HG03280 (cell line): Measurements from ENCODE around the gene COL11A2.
"Not testable (repeated sequence)": the region's sequence is repeated elsewhere in the genome, so short reads cannot be mapped to it uniquely, and the experiment has no call there.

Experiments
- ATAC-seq: cut with Tn5 transposase; IDR thresholded peaks from one replicate; pipeline ENCODE4 v1.9.1; 2021; ENCODE audit warnings: mild to moderate bottlenecking, moderate library complexity; ENCODE audit not compliant: unreplicated experiment

COL11A2 gene

DNA sequence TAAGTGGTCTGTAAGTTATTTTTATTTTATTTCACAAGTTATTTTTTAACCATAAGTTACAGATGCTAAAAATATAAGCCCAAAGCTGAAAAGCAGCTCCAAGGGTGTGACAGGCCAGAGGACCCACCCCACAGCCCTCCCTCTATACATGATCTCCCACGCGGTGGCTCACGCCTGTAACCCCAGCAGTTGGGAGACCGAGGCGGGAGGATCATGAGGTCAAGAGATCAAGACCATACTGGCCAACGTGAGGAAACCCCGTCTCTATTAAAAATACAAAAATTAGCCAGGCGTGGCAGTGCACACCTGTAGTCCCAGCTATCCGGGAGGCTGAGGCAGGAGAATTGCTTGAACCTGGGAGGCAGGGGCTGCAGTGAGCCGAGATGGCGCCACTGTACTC, 32.2 kb downstream of the COL11A2 start:
- ATAC-seq, result no peak

DNA sequence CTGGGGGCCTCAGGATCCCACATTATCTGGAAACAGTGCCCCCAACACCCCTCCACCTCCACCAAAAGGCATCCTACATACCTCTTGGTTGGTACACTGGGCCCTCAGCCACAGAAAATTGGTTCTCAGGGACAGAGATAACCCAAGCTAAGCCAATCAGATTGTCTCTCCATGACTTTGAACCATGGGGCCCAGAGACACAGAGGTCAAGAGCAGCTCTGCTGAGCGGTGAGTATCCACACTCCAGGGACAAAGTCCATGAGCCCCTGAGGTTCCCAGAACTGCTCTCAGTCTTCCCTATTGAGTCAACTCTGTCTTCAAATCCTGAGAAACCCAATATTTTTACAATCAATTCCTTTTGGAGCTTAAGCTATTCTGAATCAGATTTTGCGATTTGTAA, 35.3 kb downstream of the COL11A2 start:
- no peak for ATAC-seq

DNA sequence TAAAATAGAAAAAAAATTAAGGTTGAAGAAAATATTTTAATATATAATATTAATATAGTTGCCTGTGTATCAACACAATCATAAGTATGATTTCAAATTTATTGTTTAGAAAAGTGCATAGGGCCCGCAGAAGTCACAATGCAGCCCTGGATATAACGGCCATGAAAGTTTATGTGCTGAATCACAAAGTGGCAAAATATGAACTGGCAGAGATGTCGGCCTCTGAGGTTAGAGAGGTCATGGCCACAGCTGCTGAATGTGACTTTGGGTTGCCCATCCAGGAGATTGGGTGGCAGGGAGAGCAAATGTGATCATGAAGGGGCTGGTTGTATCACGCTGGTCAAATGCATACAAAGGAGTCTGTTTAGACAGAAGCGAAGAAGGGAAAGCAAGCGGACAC, 35.7 kb downstream of the COL11A2 start:
- no peak for ATAC-seq

DNA sequence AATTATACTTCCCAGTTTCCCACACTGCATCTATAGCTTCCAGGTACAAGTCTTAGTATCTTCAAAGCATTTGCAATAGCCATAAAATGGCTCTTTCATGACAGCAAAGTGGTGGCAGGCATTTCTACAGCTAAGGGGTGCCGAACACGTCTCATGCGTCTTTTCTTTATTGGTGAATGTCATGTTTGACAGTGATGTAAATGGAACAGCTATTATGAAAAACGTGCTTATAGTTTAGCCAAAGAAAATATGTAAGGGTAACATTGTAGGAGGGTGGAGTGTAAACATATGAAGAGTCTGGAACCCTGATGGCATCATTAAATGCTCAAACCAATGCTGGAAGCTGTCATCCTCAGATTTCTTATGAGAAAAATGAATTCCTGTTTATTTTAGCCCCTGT, 37.9 kb downstream of the COL11A2 start:
- ATAC-seq, result no peak

DNA sequence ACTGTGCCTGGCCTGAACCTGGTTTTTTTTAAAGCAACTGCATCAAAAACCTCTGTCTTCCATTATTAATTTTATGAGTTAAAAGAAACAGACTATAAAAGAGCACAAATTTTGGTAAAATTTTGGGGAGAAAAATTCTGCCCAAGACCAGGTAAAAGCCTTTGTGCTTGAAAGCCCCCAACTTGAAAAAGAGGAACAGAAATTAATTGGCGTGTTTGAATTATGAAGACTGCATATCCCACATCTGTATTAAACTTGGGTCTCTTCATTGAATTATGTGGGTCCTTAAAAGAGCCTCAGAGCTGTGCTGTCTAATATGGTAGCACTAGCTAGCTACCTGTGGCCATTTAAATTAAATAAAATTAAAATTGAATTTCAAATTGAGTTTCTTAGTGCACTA, 41.2 kb downstream of the COL11A2 start:
- no peak for ATAC-seq

DNA sequence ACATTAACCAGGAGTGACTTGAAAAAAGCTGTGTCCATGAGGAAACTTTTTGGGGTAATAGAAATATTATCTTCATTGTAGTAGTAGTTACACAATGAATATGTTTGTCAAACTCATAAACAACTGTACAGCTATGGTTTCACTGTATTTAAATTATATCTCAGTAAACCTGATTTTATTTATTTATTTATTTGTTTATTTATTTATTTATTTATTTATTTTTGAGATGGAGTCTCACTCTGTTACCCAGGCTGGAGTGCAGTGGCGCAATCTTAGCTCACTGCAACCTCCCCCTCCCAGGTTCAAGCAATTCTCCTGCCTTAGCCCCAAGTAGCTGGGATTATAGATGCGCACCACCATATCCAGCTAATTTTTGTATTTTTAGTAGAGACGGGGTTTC, 41.7 kb downstream of the COL11A2 start:
- ATAC-seq, result not testable (repeated sequence)

DNA sequence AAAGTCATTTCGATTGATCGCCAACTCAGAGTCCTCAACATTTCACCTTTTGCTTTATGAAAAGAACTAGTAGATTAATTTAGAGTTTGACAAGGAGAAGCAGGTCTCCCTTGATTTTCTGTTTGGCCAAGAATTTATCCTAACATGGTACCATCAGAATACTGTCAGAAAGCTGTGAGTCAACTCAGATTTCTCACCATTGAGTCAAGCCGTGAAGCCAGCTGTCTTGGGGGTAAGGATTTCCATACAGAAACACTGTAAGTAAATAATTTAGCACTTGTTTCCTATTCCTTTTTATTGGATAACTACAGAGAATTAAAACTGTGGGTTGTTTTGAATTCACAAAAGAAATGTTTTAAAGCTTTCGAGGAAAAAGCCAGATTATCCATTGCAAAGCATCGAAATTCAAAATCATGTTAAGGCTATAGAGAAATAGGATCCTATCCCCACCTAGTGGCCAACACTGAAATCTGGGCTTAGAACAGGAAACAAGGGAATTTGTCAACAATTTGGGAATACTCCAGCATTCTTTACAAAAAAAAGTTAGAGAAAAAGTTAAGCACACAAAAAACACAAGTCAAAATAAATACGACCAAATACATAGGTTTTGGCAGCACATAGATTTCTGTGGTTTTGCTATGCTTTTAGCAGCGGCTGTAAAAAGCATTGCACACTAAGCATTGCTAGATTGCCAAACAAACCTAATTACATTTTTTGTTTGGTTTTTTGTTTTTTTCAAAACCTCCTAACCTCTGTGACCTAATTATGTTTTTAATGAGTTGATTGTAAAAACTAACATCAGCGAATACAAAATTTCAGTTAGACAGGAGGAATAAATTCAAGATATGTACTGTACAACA, 44.2 kb downstream of the COL11A2 start:
- no peak for ATAC-seq

DNA sequence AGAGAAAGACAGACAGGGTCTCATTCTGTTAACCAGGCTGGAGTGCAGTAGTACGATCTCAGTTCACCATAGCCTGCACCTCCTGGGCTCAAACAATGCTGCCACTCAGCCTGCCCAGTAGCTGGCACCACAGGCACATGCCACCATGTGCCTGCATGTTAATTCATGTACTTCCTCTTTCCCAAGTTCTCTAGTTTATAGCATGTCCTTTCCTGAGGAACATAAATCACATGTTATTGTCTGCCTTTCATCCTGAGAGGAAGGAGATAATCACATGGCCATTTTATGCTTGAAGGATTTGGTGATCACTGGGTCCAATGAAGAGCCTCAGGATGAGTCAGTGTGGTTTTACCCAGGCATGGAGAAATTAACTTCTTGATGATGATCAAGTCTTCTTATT, 47.9 kb downstream of the COL11A2 start:
- ATAC-seq, result no peak

DNA sequence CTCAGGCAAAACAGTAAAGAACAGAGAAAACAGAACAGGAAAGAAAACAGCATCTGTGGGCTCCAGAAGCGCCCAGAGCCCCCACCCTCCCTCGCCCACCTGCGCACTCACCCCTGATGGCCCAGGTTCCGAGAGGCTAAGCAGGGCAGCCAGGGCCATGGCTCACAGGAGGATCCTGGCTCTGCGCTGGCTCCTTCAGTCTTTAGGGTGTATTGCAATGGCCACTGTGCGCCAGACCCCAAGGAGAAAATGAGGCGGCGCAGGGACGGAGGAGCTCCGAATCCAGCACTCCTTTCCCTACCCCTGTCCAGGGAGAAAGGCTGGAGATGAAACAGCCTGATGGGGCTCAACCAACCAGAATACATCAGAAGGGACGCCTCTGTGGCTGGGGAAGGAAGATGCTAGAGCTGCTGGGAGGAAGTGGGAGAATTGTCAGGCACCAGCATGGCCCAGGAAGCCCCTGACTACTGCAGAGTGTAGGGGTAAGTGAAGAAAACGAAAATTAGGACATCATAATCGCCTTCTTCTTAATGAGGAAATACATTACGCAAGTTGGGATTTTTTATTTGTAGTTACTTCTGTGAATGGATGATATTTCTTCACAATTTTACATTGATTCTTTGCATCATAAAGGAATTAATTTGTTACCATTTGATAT, 49.0 kb downstream of the COL11A2 start:
- no peak for ATAC-seq

DNA sequence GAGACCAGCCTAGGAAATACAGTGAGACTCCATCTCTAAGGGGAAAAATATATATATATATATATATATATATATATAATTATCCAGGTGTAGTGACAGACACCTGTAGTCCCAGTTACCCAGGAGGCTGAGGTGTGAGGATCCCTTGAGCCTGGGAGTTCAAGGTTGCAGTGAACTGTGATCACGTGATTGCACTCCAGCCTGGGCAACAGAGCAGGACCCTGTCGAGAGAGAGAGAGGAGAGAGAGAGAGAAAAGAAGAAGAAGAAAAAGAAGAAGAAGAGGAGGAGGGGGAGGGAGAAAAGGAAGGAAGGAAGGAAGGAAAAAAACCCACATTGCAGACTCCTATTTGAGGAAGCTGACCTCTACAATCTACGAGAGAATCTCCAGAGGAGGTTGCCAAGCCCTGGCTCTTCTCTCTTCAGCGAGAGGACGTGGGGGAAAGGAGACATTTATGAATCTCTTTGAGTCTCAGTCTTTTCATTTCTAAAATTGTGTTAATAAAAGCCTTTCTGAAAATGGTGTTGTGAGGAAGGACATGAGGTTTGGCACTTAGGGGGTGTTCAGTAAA, 49.7 kb downstream of the COL11A2 start:
- no peak for ATAC-seq

DNA sequence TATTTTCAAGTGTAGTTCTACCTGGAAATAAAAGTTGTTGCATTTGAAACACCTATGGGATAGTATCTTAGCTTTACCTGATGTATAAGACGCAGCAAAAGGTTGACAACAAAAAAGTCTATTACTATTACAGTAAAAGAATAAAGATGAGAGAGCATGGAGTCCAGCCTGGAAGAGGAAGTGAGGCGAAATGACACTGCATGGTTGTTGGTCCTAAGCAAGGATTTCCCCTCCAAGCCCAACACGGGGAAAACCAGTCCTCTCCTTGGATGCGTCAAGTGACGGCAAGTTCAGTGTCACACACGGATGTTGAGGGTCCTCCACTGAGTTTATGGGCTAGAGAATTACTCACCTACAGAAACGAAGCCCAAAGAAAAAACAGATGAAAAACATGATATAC, 51.7 kb downstream of the COL11A2 start:
- no peak for ATAC-seq

DNA sequence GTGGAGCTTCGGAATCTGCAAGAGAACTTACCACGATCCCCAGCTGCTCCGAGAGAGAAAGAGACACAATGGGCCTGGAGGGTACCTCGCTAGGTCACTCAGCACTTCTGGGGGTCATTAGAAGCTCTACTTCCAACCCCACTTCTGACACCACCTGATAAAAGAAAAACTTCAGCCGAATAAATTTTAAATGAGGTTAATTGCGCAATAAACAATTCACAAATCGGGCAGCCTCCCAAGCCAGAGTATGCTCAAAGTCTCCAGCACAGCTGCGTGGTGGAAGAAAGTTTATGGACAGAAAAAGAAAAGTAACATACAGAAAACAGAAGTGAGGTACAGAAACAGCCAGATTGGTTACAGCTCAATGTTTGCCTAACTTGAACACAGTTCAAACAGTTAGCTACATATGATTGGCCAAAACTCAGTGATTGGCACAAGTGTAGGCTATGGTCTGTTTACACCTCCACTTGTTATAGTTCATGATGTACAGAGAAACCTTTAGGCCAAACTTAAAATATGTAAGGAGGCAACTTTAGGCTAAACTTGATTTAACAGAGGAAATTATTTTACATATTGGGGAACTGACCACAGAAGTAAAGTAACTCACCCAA, 52.6 kb downstream of the COL11A2 start:
- ATAC-seq, result no peak

DNA sequence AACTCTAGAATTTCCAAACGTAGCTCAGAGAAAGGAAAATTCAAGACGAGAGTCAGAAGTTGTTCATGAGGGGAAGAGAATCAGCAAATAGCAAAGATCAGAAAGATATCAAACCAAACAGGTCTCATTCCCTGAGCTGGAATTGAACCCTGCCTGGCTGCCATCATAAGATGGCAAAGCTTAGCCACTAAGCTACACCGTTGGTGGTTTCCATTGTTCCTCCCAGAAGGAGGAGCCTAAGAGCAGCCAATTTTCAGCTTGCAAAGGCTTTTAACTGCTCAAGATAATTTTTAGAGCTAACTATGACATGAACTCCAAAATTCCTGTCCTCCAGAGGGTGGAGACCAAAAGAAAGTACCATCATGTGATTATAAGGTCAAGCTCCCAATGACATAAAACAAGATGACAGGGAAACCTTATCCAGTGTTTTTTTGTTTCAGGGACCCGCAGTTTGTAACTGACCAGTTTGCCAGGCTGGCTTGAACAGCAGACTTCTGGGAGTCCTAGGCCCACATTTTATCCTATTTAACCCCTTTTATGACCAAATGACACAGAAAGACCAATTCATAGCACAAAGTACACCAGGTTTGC, 55.9 kb downstream of the COL11A2 start:
- no peak for ATAC-seq

DNA sequence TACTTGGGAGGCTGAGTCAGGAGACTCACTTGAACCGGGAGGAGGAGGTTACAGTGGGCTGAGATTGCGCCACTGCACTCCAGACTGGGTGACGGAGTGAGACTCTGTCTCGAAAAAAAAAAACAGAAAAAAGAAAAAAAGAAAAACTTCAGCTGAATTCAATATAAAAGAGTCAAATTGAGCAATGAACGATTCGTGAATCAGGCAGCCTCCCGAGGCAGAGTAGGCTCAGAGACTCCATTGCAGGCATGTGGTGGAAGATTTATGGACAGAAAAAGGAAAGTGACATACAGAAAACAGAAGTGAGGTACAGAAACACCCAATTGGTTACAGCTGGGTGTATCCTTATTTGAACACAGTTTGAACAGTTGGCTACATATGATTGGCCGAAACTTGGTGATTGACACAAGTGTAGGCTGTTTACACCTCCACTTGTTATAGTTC, 60.2 kb downstream of the COL11A2 start:
- ATAC-seq, result no peak

DNA sequence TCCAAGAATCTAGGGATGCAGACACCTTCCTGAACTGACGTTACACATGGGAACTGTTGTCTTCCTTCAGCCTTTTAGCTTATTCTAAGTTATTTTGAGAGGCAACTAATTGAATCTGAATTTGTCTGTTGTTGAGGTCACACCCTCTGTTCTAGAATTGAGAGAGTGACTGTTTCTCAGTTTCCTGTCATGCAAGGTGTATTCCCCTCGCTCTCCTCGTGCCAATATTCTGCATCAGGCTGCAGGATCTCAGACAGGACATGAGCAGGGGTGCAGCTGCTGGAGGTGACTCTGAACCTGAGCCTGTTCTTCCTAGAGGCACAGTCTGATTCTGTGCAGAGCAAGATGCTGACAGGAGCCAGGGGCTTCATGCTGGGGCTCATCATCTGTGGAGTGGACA, 63.9 kb downstream of the COL11A2 start:
- no peak for ATAC-seq

DNA sequence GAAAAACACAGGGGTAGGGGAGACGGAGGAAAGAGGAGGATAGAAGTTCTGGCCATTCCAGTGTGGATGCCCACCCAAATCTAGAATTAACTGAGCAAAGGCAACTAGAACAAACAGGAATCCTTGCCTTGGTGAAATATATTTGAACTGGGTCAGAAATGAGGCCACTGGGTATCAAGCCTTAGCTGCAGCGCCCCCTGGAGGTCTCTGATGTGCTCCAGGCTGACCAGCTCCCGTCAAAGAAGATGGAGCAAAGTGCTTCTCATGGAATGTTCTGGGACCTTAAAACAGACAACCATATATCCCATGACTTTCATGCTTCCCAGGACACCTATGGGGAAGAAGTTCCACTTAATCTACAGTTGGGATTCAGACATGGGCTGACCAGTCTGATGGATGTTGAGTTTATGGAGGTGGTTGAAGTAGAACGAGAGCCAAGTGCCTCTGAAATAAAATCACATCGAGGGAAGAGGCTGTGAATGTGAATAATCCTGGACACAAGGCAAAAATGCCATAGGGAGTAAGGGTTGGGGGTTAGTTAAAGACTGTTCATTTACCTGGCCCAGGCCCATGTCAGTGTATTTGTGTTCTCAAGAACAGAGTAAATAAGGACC, 66.1 kb downstream of the COL11A2 start:
- no peak for ATAC-seq

DNA sequence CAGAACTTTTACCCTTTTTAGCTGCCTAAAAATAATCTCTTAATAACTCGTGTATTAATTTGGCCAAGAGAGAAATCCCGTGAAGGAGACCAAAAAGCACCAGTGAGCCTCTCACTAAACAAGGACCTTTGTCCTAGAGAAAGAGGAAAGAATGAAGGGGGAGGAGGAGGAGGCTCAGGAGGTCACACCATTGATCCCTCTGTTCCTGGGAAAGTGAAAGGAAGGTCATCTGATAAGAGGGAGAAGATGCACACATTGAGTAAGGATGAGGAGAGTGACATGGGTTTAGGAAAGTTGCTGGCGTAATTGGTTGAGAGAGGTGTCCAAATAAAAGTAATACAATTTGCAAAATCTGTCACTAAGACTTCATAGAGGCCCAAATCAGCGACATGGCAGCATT, 67.3 kb downstream of the COL11A2 start:
- ATAC-seq, result no peak

DNA sequence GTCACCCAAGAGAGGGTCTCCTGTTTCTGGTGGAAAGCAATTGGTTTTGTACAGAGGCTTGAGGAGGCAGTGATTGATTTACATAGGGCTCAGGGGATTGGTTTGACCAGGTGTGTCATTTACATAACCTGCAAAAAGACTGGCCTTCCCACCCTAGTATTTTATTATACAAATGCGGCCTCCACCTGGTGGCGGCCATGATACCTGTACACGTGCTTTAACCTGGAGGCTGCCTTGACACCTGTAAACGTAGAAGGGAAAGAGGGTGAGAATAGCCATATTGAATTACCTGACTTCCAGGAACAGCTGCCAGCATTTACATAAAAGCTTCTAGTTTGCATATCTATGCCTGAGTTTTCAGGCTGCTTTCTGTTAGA, 67.8 kb downstream of the COL11A2 start:
- no peak for ATAC-seq

DNA sequence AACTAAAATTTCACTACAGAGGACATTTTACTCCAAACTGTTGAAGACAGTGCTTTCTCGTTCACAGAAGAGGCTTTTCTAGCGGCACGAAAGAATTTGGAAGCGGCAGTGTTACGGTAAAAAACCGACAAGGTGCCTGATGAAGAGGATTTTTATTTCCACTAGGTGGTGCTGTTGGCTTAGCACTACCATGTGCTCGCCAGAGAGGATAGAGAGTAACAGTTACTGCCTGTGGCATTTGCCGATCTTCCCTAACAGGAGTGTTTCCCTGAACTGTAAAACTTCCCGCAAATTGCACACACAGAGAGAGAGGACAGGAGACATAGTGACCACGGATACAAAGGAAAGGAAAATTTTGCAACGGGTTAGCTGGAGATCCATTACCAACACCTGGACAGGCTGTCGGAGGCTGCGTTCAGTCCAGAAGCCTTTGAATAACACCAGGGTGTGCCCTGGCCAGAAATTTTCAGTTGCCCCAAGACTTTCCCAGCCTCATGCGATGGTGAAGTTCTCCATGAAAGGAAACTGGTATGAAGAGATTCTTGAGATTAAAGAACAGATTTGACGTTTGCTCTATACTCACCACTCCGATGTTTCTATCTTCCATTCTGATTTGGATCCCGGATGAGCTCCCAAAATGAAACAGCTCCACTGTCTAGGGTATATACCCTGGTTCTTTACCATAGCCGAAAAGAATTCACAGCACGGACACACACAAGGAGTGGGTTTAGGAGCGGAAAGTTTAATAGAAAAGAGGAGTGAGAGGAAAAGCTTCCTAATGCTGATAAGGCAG, 68.3 kb downstream of the COL11A2 start:
- no peak for ATAC-seq

DNA sequence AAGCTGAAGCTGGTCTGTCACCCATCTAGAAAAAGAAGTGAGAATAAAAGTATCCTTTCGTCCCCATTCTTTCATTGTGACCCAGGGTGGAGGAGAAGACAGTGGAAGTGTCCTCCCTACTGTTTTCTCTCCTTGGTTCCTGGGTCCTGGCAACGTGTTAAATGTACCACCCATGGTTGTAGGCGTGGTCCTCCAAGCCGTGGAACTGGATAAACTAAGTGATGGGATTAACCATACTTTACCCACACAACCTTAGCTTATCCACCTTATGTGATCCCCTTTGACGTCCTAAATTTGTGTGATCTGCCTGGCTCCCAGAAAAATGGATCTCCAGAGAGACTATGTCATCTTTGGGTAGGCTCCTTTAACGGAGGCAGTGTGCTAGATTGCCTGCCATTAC, 69.1 kb downstream of the COL11A2 start:
- no peak for ATAC-seq
